Non-pigmented ciliary epithelial cell (primary cell): ENCODE data around the gene TMX2.
"Not testable (repeated sequence)": the region's sequence is repeated elsewhere in the genome, so short reads cannot be mapped to it uniquely, and the experiment has no call there.

Source experiments
- DNase-seq: peaks from one replicate; pipeline ENCODE4 v3.0.0-alpha.2; 2010; ENCODE audit warnings: low read depth

Gene TMX2

DNA sequence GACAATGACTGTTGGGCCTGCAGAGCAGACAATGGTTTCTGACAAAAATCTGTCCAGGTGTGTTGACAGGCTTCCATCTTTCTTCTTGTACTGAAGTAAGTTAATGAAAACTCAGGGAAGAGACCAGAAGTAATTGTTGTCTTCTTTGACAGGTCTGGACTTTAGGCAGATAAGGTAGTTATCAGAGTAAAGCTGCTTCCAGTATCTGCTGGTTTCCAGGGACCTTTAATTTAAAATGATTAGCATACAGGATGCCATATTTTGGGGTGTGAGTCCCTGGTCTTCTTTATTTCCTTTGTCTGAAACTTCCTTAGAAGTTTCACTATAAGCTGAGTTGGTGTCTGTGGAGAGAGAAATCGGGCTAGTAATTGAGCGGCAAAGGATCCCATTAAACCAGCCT, 1.4 kb downstream of the TMX2 start:
- DNase-seq = no peak

DNA sequence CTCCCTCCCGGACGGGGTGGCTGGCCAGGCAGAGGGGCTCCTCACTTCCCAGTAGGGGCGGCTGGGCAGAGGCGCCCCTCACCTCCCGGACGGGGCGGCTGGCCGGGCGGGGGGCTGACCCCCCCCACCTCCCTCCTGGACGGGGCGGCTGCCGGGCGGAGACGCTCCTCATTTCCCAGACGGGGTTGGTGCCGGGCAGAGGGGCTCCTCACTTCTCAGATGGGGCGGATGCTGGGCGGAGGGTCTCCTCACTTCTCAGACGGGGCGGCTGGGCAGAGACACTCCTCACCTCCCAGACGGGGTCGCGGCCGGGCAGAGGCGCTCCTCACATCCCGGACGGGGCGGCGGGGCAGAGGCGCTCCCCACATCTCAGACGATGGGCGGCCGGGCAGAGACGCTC, 4.3 kb downstream of the TMX2 start:
- not testable (repeated sequence) for DNase-seq

DNA sequence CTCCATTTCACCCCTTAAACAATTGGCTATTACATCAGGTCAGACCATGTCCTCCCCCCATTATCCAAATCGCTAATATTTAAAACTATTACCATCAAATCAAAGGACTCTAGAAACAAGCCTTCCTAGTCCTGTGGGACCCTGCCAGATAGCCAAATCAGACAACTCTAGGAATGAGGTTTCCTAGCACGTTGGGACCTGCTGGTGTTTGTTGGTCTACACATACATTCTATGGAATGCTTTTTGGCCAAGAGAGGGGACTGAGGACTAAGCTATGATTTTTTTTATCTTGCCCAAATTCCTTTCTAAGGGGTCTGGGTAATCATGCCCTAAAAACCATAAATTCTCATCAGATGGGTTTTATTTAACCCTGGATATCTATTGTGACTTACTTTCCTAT, 14.8 kb downstream of the TMX2 start:
- DNase-seq = no peak

DNA sequence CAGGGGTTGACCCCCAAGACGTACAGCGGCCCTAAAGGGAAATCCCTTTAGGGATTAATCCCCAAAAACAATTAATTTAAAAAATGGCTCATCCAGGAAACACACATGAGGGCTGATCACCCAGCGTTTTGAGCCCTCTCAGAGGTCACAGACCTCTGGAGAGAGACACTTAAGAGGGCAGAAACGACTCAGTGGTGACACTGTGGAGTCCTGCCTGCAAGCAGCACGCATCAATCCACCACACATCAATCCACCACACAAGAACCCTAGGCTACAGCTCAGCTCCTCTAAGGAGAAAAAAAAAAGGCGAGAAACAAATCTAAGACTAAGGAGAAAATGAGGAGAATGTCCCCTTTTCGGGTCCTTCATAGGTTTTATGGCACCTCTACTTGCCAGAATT, 16.4 kb downstream of the TMX2 start:
- no peak for DNase-seq

DNA sequence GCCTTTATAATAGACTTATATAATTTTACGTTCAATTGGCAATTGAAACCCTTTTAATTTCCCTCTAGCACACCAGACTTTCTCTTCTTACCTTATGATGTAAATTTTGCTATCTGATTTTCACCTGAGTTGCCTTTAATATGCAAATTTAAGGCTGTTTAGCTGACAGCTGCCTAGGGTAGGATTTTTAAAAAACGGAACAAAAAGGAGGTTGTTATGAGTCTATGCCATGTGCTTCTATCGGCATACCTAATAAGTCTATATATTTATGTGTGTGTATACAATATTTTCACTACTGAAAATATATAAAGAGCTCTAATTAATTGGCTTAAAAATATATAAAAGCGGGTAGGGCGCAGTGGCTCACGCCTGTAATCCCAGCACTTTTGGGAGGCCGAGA, 17.1 kb downstream of the TMX2 start:
- no peak for DNase-seq

DNA sequence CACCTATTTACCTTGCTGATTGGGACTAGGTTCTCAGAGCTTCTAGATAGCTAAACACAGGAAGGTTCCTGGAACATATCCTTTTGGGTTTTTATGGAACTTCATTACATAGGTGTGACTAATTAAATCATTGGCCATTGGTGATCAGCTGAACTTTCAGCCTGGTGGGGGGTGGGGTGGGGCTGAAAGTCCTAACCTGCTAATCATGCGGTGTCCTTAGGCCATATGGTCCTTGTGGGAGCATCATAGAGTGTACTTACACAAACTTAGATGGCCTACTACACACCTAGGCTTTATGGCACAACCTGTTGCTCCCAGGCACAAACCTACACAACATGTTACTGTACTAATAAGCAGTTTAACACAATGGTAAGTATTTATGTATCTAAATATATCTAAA, 20.3 kb downstream of the TMX2 start:
- DNase-seq = no peak

DNA sequence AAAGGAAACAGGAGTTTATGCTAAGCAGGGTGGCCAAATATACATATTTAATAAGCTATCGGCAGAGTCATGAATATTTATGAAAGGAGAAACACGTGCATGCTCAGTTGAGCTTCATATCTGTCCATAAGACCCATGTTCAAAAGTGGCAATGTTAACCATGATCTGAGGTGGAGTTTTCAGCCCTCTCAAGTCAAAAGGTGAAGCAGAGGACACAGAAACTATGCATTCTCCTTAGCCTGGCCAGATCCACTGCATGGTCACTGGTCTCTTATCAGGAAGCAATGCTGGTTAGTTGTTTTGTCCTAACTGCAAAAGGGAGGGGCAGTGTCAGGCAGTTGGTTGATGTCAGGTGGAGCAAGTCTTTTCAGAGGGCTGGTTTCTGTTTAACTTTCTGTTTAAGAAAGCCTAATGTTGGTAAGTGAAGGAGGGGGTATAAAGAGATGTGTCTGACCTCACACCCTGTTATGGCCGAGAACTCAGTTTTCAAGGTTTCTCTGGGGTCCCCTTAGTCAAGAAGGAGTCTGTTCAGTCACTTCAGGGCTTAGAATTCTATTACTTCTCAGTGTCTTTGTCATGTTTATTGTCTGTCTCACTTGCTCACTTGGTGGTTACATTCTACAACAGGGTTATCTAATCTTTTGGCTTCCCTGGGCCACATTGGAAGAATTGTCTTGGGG, 23.4 kb downstream of the TMX2 start:
- DNase-seq = no peak

DNA sequence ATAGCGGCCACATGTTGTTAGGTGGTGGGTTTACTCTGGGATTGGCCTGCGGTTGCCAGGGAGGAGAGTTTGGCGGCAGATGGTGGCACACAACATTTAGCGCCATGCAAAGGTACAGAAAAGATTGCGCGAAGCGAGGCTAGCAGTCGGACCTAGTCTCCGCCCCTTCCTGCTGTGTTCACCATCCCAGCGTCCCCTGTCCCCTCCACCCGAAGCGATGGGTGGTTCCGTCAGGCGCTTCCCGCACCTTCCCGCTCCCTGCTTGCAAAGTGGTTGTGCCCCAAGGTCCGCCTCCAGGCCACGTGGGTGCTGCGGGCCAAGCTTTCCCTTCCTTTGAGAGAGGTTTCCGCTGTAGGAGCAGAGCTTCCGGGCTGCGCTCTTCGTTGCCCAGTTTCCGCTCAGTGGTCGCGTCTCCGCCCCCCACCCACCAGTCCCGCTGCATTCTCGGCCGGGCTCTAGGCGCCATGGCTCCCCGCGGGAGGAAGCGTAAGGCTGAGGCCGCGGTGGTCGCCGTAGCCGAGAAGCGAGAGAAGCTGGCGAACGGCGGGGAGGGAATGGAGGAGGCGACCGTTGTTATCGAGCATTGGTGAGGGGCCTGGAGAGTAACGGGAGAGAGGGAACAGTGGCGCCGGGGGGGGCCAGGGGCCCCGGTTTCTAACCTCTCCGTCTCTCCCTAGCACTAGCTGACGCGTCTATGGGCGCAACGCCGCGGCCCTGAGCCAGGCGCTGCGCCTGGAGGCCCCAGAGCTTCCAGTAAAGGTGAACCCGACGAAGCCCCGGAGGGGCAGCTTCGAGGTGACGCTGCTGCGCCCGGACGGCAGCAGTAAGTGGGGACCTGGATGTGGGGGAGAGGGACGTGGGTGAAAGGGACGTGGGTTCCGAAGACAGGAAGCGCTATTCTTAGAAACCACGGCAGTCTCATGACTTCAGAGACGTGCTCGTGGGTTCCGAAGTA, 29.0 kb downstream of the TMX2 start, which contains the start of gene SELENOH:
Gene SELENOH (plus strand): TSS at position 360 of the 955 bp plus-strand sequence. CDS start 105 bp downstream, at position 465.
- DNase-seq = peak; percentile 93

DNA sequence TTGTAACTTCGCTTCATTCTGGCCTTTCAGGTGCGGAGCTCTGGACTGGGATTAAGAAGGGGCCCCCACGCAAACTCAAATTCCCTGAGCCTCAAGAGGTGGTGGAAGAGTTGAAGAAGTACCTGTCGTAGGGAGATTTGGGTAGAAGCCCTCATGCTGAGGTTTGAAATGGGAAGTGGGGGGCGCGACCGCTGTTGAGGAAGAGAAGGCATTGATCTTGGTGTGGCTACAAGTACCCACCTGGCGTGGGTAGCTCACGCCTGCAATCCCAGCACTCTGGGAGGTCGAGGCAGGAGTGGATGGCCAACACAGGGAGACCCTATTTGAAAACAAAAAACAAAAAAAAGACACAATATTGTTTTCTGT, 29.7 kb downstream of the TMX2 start:
- no peak for DNase-seq

DNA sequence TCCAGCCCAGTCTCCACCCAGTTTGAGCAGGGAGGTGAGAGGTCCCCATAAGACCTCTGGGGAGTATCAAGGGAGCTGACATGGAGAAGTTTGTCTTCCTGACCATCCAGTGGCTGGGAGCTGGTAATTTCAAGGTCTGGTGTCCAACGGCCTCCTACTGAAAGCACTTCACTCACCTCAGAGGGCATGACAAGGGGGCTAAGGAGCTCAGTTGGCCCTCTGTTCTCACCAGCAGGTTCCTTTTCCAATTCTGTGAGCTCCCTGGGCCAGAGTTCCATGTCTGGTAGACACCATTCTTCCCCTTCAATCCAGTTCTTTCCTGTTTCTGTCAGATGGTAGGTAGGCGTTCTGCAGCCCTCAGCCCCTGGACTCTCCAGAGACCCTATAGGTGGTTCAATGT, 32.0 kb downstream of the TMX2 start:
- no peak for DNase-seq

DNA sequence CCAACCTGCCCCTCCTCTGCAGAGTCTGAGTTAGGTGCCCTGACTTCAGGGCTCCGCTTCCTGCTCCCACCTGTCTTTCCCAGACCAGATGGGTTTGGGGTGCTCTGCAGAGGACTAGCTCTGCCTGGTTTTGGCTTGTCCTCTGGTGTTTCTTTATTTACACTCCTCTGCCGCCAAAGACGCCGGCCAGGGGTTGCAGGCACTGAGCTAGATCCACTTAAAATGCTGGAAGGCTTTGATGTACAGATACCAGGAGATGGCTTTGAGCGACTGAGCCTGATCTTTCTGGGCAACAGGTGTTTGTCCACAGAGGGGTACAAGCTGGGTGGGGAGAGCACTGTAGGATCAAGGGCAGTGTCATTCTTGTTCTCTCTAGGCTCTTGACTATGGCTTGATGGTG, 32.8 kb downstream of the TMX2 start:
- no peak for DNase-seq

DNA sequence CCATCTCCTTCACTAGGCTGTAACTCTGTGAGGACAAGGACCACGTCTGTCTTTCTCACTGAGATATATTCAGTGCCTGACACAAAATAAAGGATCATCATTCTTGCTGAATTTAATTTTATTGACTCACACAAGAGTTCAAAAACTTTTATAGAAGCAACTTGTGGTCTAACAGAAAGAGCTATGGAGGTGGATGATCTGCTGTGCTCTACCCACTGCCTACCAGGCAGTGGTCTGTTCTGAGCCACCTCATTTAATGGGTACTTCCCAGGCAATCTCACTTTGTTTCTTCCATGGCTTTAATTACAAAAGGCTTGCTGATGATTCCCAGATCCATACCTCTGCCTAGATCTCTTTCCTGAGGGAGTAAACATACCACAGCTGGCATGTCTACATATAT, 34.5 kb downstream of the TMX2 start:
- no peak for DNase-seq

DNA sequence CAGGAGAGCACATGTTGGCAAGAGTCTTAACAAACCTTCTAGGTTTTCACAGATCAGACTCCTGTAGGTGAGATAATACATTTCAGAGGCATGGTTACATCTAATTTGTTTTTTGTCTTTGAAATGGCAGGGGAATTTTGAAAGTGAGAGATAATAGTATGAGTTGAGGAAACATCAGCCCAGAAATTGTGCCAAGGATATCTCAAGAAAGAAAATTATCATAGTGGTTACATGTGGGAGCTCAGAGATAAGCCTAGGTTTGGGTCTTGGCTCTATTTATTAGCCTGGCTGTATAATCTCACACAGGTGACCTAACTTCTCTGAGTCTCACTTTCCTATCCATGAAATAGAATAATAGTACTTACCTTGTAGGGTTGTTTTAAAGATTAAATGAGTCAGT, 38.8 kb downstream of the TMX2 start:
- no peak for DNase-seq

DNA sequence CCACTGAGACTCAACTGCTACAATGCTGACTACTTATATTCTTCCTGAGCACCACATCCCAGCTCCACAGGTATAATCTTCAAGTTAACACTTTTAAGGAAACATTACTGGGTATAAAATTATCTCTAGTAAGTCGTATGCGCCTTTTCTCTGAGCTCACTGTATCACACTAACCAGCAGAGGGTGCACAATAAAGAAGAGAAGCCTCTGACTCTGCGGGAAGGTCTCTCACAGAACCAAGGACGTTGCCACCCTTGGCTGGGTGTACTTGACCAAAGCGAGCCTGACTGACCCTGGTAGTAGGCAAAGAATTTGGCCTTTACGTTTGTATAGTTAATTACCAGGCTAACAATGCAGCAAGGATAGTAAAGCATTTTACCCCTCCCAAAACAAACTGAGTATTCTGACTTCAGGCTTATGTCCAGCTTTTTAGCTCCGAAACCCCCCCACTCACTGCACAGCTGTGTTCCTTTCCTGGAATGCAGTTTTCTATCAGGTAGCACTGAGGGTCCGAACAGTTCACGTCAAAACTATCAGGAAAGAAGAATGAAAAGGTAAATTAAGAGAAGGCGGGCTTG, 39.4 kb downstream of the TMX2 start, which contains the start of gene BTBD18:
Gene BTBD18 (minus strand): TSS at position 144 of the 578 bp plus-strand sequence. CDS start 631 bp downstream, outside the sequence.
- DNase-seq = no peak

DNA sequence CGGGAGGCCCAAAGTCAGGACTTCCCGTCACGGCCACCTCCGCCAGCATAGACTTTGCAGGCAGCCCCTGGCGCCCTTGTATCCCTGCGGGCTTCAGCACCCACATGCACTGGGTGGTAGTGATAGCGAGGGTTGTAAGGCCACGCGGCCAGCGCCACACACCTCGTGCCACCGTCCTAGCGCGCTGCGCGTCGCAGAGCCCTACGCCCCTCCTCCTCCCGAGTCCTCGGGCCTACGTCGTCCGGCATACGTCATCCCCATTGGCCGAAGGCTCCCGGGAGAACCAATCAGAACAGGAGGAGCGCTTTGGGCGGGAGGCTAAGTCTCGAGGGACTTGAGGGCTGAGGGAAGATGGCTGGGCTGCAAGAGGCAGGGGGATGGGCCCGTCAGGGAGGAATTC, 40.6 kb downstream of the TMX2 start:
- DNase-seq = no peak

DNA sequence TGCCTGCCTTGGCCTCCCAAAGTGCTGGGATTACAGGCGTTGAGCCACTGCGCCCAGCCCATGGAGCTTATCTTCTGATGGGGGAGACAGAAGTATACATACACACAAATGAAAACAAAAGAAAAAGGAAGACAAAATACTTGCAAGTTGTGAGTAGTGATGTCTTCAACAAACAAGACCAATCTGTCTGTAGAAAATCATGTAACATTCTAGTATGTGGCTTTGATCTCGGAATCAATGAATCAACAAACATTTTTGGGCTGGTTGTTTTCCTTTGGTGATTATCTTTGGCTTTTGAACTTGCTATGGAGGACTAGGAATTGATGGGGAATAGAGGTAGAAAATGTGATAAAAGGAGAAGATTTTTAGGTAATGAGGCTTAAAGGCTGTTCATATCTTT, 45.8 kb downstream of the TMX2 start:
- no peak for DNase-seq

DNA sequence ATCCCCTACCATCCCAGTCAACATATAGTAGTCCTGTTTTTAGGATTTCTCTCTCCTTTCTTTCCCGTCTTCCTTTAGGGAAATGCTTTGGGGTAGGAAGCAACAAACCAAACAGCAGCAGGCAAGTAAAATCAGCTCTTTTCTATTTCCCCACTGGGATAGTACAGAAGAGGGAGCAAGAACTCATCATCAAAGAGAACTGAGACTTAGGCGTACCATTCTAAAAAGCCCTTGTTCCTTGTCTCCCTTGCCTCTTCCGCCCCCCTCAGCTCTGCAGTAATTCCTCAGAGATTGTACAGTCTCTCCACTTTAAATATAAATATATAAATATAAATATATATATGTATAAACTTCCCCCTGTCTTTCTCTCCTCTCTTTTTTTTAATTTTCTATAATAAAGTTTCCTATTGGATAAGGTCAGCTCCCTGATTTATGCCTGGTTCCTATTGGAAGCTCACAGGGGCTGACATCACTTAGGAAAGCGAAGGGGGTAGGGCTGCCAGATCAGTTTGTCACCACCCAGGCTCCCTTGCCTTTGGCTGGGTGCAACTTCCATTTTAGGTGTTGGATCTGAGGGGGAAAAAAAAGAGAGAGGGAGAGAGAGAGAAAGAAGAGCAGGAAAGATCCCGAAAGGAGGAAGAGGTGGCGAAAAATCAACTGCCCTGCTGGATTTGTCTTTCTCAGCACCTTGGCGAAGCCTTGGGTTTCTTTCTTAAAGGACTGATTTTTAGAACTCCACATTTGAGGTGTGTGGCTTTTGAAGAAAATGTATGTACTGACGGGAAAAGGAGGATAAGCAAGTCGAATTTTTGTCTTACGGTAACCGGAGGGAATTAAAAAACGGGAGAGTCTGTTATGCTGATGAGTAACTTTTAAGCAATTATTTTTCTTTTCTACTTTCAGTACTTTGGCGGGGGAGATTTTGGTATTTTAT, 49.2 kb downstream of the TMX2 start, which contains the start of gene CTNND1:
Gene CTNND1 (plus strand): TSS at position 502 of the 934 bp plus-strand sequence. CDS start 29,677 bp downstream, outside the sequence.
- peak; percentile 94 for DNase-seq

DNA sequence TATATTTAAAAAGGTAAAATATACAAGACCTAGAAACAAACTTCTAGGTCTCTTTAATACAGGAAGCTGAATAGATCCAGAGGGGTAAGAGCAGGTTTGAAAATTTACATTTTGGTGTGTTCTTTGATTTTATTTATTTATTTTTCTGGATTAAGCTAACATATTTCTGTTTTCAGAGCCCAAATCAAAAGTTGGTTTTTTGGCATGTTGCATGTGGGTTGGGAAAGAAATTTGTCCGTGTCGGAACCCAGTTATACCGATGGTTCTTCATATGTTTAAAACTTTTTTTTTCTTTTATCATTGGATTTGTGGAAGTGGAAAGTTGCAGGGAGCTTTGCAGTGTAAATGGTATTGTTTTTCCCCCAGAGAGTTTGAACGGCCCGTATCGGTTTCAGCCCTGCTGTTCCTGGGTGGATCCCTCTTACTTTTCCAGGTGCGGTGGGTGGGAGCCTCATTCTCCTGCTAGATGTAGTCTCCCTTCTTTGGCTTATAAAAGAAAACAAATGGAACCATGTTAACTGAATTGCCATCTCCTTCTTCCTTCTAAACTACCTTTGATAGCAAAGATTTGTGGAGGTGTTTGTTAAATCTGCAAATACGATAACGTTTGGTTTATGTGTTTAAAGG, 50.0 kb downstream of the TMX2 start:
- DNase-seq = no peak

DNA sequence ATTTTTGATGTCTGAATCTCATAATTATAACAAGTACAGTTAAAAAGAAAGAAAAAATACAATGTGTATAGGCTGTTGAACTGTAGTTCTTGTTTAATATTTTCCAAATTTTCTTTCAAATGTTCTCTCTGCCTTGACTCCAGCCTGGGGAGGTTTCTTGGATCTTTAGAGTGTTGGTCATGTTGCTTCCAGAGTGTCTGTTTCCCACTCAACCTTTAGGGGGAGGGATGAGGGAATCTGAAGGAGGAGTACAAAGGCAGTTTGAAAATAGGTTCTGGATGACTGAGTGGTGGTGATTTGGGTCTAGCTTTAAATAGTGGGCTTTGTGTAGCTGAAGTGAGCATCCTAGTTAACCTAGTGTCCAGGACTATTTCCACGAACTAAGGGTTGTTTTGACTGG, 51.2 kb downstream of the TMX2 start:
- DNase-seq = no peak

DNA sequence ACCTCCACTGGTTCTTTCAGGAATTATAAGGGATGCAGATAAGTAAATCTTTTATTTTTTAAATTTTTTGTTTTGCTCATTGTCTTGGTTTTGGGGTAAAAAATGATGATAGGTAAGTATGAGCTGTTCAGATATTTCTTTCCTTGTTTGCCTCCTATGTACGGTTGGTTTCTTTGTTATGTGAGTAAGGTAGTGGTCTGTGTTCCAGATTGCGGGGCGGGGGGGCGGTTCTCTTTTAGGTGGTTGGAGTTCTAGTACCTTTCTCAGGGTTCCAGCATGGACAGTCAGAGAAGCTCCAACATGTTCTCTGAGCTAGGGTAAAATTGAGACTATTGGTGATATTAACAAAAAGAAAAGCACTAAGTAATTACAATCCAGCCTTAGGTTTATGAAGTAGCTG, 51.6 kb downstream of the TMX2 start:
- DNase-seq = no peak

DNA sequence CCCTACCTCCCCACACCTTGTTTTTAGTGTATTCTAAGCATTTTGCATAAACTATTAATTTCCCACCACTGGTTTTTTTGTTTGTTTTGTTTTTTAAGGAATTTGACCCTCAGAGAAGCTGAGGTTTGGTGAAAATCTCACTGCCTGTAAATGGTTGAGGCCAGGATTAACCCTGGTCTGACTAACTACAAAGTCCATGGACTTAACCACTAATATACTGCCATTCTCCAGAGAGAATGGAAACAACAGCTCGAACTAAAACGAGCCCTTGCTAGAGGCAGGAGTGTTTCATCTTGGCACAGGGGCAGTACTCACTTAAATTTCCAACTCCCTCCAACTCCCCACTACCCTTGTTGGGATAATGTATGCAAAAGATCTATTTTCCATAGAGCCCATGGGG, 52.2 kb downstream of the TMX2 start:
- no peak for DNase-seq
